HK-2 (cell line): ENCODE results near the gene IFNW1.

Experiments
- DNase-seq: peaks from one replicate; pipeline ENCODE4 v3.0.0-alpha.2; 2018; ENCODE audit not compliant: unreplicated experiment

Gene IFNW1

DNA sequence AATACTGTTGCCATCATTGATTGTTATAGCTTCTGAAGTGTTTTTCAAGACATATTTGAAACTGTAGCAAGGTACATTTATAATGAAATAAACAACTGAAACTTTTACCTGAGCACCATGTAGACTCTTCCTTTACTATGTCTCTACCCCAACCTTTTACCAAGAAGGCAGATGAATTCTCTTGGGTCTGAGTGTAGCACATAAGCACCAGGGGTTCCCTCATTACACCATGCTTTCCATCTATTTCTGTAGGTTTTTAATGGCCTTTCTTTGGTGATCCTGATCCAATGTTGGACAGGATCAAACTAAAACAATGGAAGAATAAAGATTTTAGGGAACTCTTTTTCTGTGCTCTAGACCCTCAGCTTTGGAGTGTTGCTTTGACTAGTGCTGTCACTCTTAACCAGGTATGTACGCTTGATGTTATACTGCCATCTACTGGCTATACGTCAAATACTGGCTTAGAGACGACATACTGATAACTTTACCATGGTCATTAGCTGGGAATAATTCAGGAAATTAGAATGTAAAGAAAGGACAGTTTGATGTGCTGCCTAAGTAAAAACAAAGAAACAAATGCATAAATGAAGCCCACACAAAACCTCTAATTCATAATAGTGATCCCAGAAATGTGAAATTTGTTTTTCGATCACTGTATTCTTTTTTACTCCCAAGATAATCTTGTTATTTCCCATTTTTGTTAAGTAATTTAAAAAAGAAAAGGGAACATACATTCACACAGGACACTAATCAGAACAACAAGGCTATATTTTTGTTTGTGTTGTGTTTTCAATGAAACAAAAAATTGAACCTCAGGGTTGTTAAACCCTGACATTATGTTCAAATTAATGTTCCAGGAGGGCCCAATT lies 30.7 kb downstream of the IFNW1 start:
- no peak for DNase-seq

DNA sequence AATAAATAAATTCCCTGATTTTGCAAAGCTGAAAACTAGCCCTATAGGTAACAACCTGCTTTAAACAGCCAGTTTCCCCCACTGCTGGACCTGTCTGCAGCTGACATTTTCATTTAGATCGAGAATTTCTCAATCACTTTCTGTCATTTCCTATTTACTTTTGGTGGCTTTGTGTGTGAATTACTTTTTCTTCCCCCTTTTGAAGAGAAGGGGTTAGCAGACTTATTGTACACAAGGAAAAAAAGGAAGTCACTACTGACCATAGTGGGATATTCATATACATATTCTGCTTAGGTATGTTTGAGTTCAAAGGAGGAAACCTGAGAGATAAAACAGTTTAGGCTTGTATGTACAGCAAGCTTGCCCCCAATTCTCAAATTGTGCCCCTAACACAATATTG lies 36.8 kb downstream of the IFNW1 start:
- DNase-seq: no peak

DNA sequence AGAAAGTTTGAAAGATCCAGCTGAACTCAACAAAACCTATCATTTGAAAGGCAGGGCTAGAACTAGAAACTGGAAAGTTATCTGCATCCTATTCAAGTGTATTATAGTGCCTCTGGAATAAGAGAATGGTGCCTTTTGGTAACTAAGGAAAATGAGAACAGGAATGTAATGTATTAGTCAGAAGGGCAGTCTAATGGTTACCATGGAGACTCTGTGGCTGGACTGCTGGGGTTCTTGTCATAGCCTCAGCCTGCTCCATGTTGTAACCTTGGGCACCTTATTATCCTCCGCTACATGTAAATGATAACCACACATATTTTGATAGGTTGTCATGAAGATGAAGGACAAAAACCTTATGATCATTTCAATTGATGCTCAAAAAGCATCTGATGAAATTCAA lies 39.3 kb downstream of the IFNW1 start:
- DNase-seq: no peak

DNA sequence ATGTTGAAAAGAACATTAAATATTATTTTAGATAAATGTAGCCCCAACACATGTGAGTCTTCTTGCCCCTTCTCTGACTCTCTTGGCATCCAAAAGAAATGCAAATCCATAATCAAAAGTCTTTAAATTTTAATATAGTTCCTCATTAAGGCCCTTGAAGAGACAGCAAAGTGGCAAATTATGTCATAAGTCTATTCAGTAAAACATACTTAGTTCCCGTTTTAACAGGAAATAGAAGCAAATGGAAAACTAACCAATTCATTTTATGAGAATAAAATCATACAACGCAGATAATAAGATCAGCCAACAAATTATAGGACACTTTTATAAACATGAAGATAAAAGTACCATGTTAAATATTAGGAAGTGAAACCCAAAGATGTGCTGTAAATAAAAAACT lies 43.8 kb downstream of the IFNW1 start:
- no peak for DNase-seq

DNA sequence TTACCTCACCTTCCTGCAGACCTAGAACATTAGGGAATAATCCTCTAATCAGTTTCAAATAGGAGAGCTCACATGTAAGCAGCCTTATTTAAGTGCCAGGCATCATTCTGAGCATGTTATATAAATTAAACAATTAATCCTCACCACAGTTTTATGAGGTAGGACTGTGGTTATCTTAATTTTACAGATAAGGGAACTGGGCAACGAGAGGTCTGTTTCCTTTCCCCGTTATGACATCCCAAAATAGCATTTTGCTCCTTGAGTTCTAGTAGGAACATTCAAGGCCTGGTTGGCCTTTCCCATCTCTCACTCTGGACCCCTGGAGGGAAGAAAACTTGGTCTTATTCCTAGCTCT lies 44.8 kb downstream of the IFNW1 start:
- no peak for DNase-seq

DNA sequence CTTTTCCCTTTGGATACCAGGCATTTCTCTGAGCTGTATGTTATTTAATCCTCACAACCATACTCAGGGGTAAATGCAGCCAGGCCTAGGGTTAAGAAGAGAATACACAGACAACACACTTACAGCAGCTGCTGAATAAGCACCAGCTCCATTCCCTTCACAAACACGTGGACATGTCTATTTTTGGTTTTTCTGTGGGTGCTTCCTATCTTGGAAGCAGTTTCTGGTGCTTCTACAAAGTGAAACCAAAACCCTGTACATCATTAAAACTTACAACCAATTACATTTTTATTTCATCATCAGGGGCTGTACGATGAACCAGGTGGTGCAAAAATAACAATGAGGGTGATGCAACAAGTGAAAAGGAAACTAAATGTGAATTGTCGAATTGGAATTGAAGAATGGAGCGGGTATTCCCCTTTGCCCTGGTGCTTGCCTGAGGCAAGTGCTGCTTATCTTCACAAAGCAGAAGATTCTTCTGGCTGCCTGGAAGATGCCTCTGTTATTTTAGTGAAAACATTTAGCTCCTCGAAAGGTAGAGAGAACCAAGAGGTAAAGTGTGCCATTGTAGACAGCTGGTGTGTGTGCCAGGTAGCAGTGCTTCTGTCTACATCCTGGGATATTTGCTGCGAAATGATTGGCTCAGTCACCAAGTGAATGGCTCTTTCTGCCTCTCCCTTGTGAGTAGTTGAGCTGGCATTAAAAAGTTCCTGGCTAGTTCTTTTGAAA lies 45.3 kb downstream of the IFNW1 start:
- DNase-seq: no peak

DNA sequence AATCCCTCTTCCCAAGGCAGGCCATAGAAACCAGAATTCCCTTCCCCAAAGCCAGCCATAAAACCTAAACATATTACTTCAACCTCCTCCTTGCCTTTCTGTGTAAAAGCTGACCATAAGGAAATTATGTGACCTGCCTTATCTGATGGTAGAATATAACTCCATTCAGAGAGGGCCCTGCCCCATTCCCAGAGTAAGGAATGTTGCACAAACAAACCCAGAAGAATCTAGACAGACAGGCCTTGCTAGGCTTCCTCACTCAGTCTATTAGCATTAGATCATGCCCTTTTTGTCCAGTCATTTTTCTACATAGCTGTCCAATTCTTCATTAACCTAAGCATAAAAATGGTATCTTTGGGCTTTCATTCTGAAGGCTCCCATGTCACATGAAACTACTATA lies 46.1 kb downstream of the IFNW1 start:
- no peak for DNase-seq
